IMR-90 (cell line): ENCODE data around the gene NEGR1. TPM values are rescaled to one million over a fixed set of nuclear protein-coding genes. Genes with fewer than 3 reads are reported as not detected.

Experiments
- ATAC-seq: fragments of 200-7000 bp; cut with Tn5 transposase; 2 replicates; pipeline ENCODE4 v1.9.1; 2020; ENCODE audit warnings: low read depth, mild to moderate bottlenecking, moderate library complexity
- BruUV-seq: library from RNA; stranded (reverse); fragments of 400-500 nt; replicated peaks from 2 replicates; lab custom pipeline; 2021; lab: Mats Ljungman, UMichigan
- CTCF ChIA-PET: fragments of 300-600 bp; formaldehyde crosslinking; extraction: SDS; loops from one replicate; lab custom pipeline; 2021; ENCODE audit warnings: antibody characterized with exemption; lab: Yijun Ruan, JAX
- POLR2A ChIA-PET: fragments of 300-600 bp; sonication (Branson Sonifier 250); formaldehyde crosslinking; loops from one replicate; lab custom pipeline; 2022; ENCODE audit warnings: antibody characterized with exemption; ENCODE audit not compliant: unreplicated experiment; lab: Charles Lee
- DNase-seq: peaks from one replicate; pipeline ENCODE4 v3.0.0; 2013
- H2AFZ ChIP-seq: replicated peaks from 2 replicates; pipeline ENCODE3; 2013; ENCODE audit warnings: low read length, mild to moderate bottlenecking; ENCODE audit not compliant: poor library complexity
- H2AK5ac ChIP-seq: 2 replicates; pipeline ENCODE4 v1.6.1; 2013; ENCODE audit warnings: low read depth, low read length, inconsistent platforms
- H2AK9ac ChIP-seq: replicated peaks from 2 replicates; pipeline ENCODE3; 2013; ENCODE audit warnings: mild to moderate bottlenecking, low read depth, low read length, moderate library complexity; ENCODE audit not compliant: poor library complexity
- H2BK120ac ChIP-seq: 2 replicates; pipeline ENCODE4 v1.6.1; 2013; ENCODE audit warnings: low read depth, low read length, inconsistent platforms
- H2BK15ac ChIP-seq: 3 replicates; pipeline ENCODE4 v1.6.1; 2013; ENCODE audit warnings: low read depth, low read length, inconsistent platforms
- H2BK20ac ChIP-seq: 2 replicates; pipeline ENCODE4 v1.6.1; 2013; ENCODE audit warnings: low read depth, mild to moderate bottlenecking, inconsistent platforms, low read length, moderate library complexity
- H2BK5ac ChIP-seq: 2 replicates; pipeline ENCODE4 v1.6.1; 2013; ENCODE audit warnings: mild to moderate bottlenecking, low read depth, low read length, inconsistent platforms; ENCODE audit not compliant: poor library complexity, severe bottlenecking
- H3K14ac ChIP-seq: replicated peaks from 2 replicates; pipeline ENCODE4 v1.6.1; 2013; ENCODE audit warnings: low read depth, low read length, inconsistent platforms
- H3K18ac ChIP-seq: 2 replicates; pipeline ENCODE4 v1.6.1; 2013; ENCODE audit warnings: low read depth, low read length, control low read depth
- H3K23ac ChIP-seq: 2 replicates; pipeline ENCODE4 v1.6.1; 2013; ENCODE audit warnings: low read depth, low read length, inconsistent platforms
- H3K27ac ChIP-seq: 2 replicates; pipeline ENCODE4 v1.5.1; 2013; ENCODE audit warnings: mild to moderate bottlenecking, control low read depth, low read length; ENCODE audit not compliant: insufficient read depth
- H3K27me3 ChIP-seq: 2 replicates; pipeline ENCODE4 v1.6.1; 2013; ENCODE audit warnings: low read length; ENCODE audit not compliant: control insufficient read depth, insufficient read depth
- H3K36me3 ChIP-seq: 2 replicates; pipeline ENCODE4 v1.6.1; 2013; ENCODE audit warnings: low read length, mixed read lengths; ENCODE audit not compliant: control insufficient read depth, insufficient read depth
- H3K4ac ChIP-seq: 2 replicates; pipeline ENCODE4 v1.6.1; 2013; ENCODE audit warnings: low read depth, low read length, inconsistent platforms
- H3K4me1 ChIP-seq: 2 replicates; pipeline ENCODE4 v1.6.1; 2013; ENCODE audit warnings: low read length, mixed read lengths; ENCODE audit not compliant: control insufficient read depth, insufficient read depth
- H3K4me2 ChIP-seq: 2 replicates; pipeline ENCODE4 v1.6.1; 2013; ENCODE audit warnings: low read depth, mild to moderate bottlenecking, control low read depth, low read length, moderate library complexity
- H3K4me3 ChIP-seq: 2 replicates; pipeline ENCODE4 v1.5.1; 2013; ENCODE audit warnings: low read depth, mild to moderate bottlenecking, control low read depth, low read length, moderate library complexity; ENCODE audit not compliant: insufficient read depth
- H3K56ac ChIP-seq: 2 replicates; pipeline ENCODE4 v1.6.1; 2013; ENCODE audit warnings: low read length, inconsistent platforms; ENCODE audit not compliant: insufficient read depth; ENCODE audit errors: extremely low read depth
- H3K79me1 ChIP-seq, 2 experiments: 2 replicates each; pipeline ENCODE4 v1.6.1; 2013; ENCODE audit warnings: low read length in 2 of 2, inconsistent platforms in 1 of 2, low read depth in 1 of 2
- H3K9ac ChIP-seq: 2 replicates; pipeline ENCODE4 v1.6.1; 2013; ENCODE audit warnings: low read depth, low read length, control low read depth
- H3K9me1 ChIP-seq: 2 replicates; pipeline ENCODE4 v1.6.1; 2013; ENCODE audit warnings: low read length, inconsistent platforms; ENCODE audit not compliant: insufficient read depth
- H3K9me3 ChIP-seq: 2 replicates; pipeline ENCODE4 v1.6.1; 2013; ENCODE audit warnings: low read length; ENCODE audit not compliant: control insufficient read depth, insufficient read depth
- H4K20me1 ChIP-seq: 2 replicates; pipeline ENCODE4 v1.6.1; 2013; ENCODE audit warnings: low read length, inconsistent platforms; ENCODE audit not compliant: insufficient read depth
- H4K5ac ChIP-seq: 2 replicates; pipeline ENCODE4 v1.6.1; 2013; ENCODE audit warnings: mild to moderate bottlenecking, low read depth, low read length, control low read depth
- H4K8ac ChIP-seq, 2 experiments: 2 replicates each; pipeline ENCODE4 v1.6.1; 2013; ENCODE audit warnings: low read depth in 2 of 2, low read length in 2 of 2, control low read depth in 1 of 2, inconsistent platforms in 1 of 2
- H4K91ac ChIP-seq: 2 replicates; pipeline ENCODE4 v1.6.1; 2013; ENCODE audit warnings: low read depth, low read length, inconsistent platforms; ENCODE audit not compliant: insufficient read depth
- BHLHE40 ChIP-seq: fragments of 150-350 bp; IDR thresholded peaks from 2 replicates; pipeline ENCODE4 v1.6.1; 2016; ENCODE audit warnings: mild to moderate bottlenecking, low read depth, low read length
- CHD1 ChIP-seq: IDR thresholded peaks from 2 replicates; pipeline ENCODE4 v1.6.1; 2012; ENCODE audit warnings: low read depth, low read length, improper control_type of control experiment
- MAZ ChIP-seq: IDR thresholded peaks from 2 replicates; pipeline ENCODE4 v1.6.1; 2012; ENCODE audit warnings: low read depth, mild to moderate bottlenecking, low read length, improper control_type of control experiment, moderate library complexity, borderline replicate concordance
- MXI1 ChIP-seq: IDR thresholded peaks from 2 replicates; pipeline ENCODE4 v1.6.1; 2012; ENCODE audit warnings: low read depth, mild to moderate bottlenecking, low read length, moderate library complexity, borderline replicate concordance
- NFE2L2 ChIP-seq: fragments of 150-350 bp; IDR thresholded peaks from 2 replicates; pipeline ENCODE4 v1.6.1; 2016; ENCODE audit warnings: low read depth, mild to moderate bottlenecking, low read length
- SMC3 ChIP-seq: fragments of 150-350 bp; IDR thresholded peaks from 2 replicates; pipeline ENCODE4 v1.6.1; 2016; ENCODE audit warnings: low read depth, mild to moderate bottlenecking, antibody characterized with exemption, low read length, moderate library complexity
- WGBS, 2 experiments: methylation state at CpG; one replicate each; pipeline versions ENCODE4 v1.1.5 to v1.1.7; 2013; ENCODE audit warnings: missing lambda C conversion rate in 2 of 2; ENCODE audit not compliant: insufficient read length in 1 of 2; ENCODE audit errors: extremely low coverage in 2 of 2; 5-methylcytosine and 5-hydroxymethylcytosine counted together
- dilution Hi-C: fragments of 300-500 bp; cut with HindIII; formaldehyde crosslinking; loops from one replicate; pipeline ENCODE4 v1.14.3; 2018; ENCODE audit warnings: low sequenced_read_pairs; ENCODE audit not compliant: unreplicated experiment
- in situ Hi-C: fragments of 300-500 bp; cut with MboI; formaldehyde crosslinking; loops from 3 replicates; pipeline ENCODE4 v1.14.3; 2019; ENCODE audit warnings: low sequenced_read_pairs, inconsistent platforms, mixed read lengths
- intact Hi-C: fragments of 100-400 bp; cut with micrococcal nuclease; formaldehyde crosslinking; loops from 2 replicates; pipeline ENCODE4 v1.10.0; 2022
- polyA plus RNA-seq, 3 experiments: library from polyadenylated mRNA; depleted of rRNA; stranded (reverse); fragments of >200 nt; gene quantifications; 2 replicates each; pipeline ENCODE4 v1.2.3, GENCODE V29; 2012; ENCODE audit warnings: low replicate concordance in 1 of 3
- total RNA-seq: library from RNA; depleted of rRNA; stranded (reverse); fragments of >200 nt; gene quantifications from 2 replicates; pipeline ENCODE4 v1.2.3, GENCODE V29; 2012

The NEGR1 gene
- total and polyA plus RNA-seq, 2 of the 4 experiments (the other 2 are of a cell fraction): 5.1 to 9.1 TPM

DNA sequence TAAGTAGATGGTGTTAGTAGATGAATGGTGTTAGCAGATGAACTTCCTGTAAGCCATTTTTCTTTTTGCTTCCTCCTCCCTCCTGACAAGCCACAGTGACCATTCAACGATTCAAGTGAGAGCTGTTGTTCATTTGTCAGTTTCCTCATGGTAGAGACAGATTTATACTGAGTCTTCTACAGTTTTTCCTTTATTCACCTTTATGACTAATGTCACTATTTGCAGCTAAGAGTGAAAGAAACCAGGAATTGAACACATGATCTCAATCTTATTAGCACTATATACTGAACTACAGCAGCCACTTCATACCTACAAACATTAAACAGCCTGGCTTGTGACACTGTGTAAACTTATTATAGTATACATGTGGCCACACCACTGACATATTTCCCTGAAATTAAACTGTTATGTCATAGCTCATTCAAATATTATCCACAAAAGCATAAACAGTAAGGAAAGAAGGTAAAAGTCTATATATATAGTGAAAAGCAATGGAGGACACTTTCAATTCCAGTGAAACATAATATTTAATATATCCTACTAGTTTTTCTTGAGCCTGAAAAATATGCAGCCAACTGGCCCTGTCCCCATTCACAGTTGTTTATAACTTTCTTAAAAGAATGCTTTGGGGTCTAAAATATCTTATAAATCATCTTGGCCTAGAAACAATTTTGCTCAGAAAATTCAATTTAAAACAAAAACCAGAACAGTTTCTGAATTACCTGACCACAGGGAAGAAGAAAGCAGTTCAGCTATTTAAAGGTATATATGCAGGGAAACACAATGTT, 634.6 kb downstream of the NEGR1 start:
- H3K9ac ChIP-seq: no peak overlapping the region
- dilution Hi-C loops (no loop called here), in situ Hi-C loops (no loop called here), intact Hi-C loops (no loop called here)
- H3K79me1 ChIP-seq: no peaks in the 10 kb centered on the region; a peak in 1 of 4 replicates
- no peak overlapping the region for H3K18ac ChIP-seq
- DNase-seq (no peak), ATAC-seq (no peak; the same call in 1 of the 2 replicates)
- H3K9me1 ChIP-seq: no peaks in the 10 kb centered on the region
- no peak overlapping the region for H3K4me3 ChIP-seq
- H3K14ac ChIP-seq: no peak overlapping the region
- H2AK9ac ChIP-seq: no peak overlapping the region
- no peak overlapping the region; a peak in 1 of 4 replicates for H4K8ac ChIP-seq
- POLR2A ChIA-PET: no interaction called here
- H3K27me3 ChIP-seq: no peaks in the 10 kb centered on the region
- no peak overlapping the region for H3K4ac ChIP-seq
- no CpG with 5 or more reads among the region's 1 CpG for WGBS, 2 experiments
- no peak overlapping the region for H2BK5ac ChIP-seq
- H3K27ac ChIP-seq: no peak overlapping the region
- no peak overlapping the region for H2AK5ac ChIP-seq
- H2AFZ ChIP-seq: no peak overlapping the region
- no peaks in the 10 kb centered on the region for H3K9me3 ChIP-seq
- TF ChIP-seq BHLHE40: no peak
- no peak for TF ChIP-seq NFE2L2
- TF ChIP-seq MAZ: no peak
- TF ChIP-seq CHD1: no peak
- TF ChIP-seq MXI1: no peak
- TF ChIP-seq SMC3: no peak
- BruUV-seq: no TSS peak
- no peak overlapping the region for H3K23ac ChIP-seq
- H3K36me3 ChIP-seq: no peaks in the 10 kb centered on the region
- no peak overlapping the region for H3K56ac ChIP-seq
- no peaks in the 10 kb centered on the region; the same call in 1 of the 2 replicates for H3K4me1 ChIP-seq
- H4K20me1 ChIP-seq: no peaks in the 10 kb centered on the region
- no peak overlapping the region for H3K4me2 ChIP-seq
- H2BK20ac ChIP-seq: no peak overlapping the region
- CTCF ChIA-PET: no interaction called here
- no peak overlapping the region for H2BK15ac ChIP-seq
- no peak overlapping the region for H4K91ac ChIP-seq
- no peak overlapping the region for H2BK120ac ChIP-seq
- H4K5ac ChIP-seq: no peak overlapping the region
